Stimulated activated CD8-positive, alpha-beta memory T cell treated with anti-CD3 and anti-CD28 coated beads, Interleukin-7, amount 100 ng/mL, for 4 hours (primary cell): ENCODE measurements around the gene SLC24A4.

Experiments used
- DNase-seq, 2 donors: peaks; one replicate each; pipeline ENCODE4 v3.0.0-alpha.2; 2020; ENCODE audit warnings: low read depth in 2 of 2

Gene SLC24A4

DNA sequence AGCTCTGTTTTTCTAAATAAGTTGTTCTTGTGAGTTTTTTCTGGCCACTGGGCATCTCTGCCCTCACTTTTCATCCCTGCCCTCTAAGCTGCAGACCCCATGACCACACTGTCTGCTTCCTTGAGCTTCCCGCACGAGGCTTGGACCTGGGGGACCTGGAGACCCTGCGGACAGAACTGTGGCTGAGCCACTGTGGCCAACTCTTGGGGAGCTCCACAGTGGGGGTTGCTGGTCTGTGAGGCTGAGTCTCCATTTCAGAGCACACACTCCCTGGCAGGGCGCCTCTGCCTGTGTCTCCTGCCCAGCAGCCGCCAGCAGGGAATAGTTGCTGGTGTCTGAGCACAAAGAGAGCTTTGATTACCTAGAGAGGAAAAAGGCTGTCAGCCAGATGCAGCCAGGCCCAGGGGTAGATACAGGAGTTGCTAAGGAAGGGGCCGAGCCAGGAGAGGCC lies 177.6 kb downstream of the SLC24A4 start:
- DNase-seq: no peak

DNA sequence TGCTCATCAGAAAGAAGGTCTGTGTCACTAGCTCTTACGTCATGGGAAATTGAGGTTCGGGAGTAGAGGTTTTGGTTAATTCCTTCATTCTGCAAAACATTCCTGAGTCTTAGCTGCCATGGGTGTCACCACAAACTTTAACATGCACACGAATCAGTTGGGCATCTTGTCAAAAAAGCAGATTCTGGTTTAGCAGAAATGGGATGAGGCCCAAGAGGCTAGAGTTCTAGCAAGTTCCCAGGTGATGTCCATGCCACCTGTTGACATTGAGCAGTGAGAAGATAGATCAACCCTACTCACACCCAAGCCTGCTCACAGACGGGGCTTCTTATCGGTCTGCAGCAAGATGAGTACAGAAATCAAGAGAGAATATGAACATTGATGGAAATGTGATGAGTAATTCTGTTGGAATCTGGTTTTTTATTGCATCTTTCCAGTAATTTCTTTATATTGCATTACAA lies 179.0 kb downstream of the SLC24A4 start:
- DNase-seq: no peak

DNA sequence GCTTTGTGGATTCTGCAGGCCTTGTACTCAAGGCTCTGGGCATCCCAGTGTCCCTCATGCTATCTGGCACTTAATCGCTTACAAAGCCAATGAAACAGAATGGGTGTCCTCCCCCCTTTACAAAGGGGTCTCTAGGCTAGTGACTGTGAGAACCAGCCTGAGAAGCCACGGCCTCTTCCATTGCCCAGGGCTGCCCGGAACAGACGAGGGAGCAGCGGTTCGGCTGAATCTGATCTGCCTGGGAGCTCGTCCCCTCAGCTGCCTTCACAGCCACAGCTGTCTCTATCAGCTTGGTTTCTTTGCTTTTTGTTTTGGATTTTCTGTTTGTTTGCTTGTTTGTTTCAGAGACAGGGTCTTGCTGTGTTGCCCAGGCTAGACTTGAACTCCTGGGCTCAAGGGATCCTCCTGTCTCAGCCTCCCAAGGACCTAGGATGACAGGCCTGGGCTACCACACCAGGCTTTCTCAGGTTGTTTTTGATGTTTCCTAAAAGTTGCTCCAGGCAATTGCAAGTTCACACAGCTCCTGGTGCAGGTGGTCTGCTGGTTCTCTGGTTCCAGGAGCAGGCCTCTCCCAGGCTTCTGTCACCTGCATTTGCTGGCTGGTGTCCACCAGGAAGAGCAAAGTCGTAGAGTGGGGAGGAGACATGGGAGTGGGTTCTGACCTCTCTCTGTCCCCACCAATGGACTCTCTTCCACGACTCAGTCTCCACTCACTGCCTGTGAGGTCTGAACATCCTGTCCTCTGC lies 179.7 kb downstream of the SLC24A4 start:
- DNase-seq: no peak

DNA sequence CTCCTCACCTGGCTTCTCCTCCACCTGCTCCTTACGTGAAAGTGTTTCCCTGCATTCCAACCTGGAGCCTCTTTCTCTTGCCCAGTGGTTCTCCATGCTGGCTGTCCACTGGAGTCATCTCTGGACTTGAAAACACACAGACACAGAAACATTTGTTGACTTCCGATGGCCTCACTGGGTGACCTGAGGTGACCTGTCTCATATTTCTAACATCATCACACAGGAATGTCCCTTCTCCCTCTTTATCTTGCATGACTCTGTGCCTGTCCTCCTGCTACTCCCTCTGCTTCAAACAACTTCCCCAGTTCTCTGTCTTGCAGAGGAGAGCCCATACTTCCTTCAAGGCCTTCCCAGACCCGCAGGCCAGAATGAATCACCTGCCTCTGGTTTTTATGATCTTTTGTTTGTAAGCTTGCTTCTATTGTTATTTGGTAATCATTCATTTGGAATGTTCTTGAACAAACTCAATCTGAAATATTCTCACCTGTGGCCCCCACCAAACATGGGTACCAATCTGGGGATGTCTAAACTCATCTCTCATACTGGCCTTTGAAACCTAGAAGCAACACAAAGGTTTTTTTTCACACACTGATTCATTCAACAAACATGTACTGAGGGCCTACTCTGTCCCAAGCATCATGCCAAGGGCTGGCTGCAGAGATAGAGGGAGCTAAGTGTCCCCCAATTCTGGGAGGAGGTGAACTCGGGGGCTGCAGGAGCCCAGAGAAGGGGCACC lies 181.0 kb downstream of the SLC24A4 start:
- DNase-seq: no peak

DNA sequence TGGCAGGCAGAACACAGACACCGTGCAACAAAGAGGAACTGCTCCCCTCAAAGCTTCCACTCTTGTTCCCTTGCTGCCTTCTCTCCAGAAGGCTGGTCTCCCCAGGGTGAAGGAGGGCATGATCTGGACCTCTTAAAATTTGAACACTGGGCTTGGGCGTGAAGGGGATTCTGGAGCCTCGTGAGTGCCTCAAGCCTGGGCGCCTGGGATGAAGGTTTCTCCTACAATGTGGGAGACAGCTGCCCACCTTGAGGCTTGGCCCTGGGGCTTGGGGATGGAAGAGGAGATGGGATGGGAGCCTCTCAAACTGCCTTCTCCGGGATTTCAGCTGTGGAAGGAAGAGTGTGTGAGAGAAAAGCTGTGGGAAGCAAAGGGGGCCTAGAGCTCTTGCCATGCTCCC lies 182.9 kb downstream of the SLC24A4 start:
- no peak for DNase-seq

DNA sequence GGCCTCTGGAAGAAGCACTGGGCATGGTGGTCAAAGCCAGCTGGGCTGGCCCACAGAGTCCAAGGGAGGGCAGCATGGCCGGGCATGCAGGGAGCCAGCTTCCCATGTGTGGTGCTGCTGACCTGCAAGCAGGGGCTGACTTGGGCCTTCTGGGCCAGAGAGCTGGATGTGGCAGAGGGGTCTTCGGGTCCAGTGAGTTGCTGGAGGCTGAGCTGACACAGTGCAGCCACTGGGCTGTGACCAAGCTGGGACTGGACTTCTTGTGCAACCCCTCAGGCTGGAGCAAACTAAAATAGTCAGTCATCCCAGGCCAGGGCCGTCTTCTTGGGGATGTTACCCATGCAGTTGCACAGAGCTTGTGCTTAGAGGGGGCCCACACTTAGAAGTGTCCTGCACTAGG lies 183.3 kb downstream of the SLC24A4 start:
- DNase-seq: no peak

DNA sequence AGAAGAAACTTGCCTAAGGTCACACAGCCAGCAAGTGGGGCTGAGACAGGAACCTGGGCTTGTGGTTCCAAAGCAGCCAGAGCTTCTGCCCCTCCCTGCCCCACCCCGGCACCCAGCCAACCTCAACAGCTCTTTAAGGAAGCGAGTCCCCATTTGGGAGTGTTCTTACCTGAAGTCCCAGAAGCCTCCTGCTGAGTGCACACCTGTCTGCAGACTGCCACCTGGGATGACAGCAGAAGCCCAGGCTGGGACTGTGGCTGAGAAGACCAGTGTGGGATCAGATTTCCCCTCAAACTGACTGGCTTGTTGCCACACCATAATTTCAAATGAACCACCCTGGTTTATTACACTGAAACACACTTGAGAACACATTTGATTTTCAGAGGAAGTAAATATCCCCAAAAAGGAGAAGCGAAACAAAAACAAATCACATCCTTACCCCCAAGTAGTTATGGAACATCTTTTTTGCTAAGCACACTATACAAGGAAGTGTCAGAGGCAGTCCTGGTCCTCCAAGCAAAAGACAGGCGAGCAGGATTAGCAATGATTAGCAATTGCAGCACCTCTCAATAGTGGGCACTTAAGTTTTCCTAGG lies 184.3 kb downstream of the SLC24A4 start:
- DNase-seq: no peak

DNA sequence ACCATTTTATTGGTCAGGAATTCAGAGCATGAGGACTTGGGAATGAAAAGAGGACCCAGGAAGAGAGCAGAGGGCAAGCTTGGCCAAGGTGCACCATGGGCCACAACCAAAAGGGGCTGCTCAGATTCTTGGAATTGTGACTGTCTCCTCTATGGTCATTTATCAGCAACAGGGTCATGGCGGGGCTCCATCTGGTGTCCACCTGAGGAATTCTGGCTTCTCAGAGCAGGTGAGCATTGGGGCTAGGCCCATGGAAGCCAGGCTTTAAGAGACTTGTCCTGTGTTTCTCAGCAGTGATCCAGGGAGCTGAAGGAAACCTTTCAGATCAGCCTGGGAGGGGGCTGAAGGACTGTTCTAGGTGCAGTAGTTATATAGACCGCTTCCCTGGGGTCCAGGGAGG lies 188.0 kb downstream of the SLC24A4 start:
- no peak for DNase-seq

DNA sequence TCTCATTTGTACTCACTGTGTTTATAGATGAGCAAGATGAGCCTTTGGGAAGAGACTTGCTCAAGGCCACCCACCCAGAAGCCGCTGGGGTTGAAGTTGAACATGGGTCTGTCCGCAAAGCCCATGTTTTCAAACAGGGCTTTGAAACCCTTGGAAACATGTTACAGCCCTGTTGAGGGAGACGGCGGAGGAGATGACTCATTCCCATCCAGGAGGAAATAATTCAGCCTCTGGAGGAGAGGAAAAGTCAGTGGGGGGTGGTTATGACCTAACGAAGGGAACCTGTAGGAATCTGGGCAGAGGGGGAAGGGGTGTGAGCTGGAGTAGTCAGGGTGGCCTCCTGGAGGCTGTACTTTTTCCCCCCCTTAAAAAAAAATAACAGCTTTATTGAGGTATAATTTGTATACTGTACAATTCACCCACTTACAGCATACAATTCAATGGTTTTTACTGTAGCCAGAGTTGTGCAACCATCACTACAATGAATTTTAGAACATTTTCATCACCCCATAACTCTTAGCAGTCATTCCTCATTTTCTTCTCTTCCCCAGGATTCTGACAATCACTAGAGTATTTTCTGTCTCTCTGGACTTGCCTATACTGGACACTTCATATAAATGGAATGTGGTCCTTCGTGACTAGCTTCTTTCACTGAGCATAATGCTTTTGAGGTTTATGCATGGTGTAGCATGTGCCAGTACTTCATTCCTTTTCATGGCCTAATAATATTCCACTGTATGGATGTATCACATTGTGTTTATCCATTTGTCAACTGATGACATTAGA lies 188.7 kb downstream of the SLC24A4 start:
- DNase-seq: no peak

DNA sequence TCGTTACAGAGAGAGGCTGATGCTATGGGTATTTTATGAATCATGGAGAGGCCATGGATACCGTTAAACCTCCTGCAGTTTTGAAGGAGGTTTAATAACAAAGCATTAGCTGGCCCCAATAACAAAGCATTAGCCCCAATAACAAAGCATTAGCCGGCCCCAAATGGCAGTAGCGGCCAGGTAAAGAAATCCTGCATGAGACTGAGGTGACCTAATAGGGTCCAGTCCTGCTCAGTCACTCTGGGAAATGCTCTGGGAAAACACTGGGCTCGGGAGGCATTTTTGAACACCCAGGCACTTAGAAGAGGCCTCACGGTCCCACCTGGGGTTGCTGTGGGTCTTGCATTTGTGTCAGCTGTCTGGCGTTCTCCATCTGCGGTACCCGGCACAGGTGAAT lies 189.8 kb downstream of the SLC24A4 start:
- DNase-seq: no peak

DNA sequence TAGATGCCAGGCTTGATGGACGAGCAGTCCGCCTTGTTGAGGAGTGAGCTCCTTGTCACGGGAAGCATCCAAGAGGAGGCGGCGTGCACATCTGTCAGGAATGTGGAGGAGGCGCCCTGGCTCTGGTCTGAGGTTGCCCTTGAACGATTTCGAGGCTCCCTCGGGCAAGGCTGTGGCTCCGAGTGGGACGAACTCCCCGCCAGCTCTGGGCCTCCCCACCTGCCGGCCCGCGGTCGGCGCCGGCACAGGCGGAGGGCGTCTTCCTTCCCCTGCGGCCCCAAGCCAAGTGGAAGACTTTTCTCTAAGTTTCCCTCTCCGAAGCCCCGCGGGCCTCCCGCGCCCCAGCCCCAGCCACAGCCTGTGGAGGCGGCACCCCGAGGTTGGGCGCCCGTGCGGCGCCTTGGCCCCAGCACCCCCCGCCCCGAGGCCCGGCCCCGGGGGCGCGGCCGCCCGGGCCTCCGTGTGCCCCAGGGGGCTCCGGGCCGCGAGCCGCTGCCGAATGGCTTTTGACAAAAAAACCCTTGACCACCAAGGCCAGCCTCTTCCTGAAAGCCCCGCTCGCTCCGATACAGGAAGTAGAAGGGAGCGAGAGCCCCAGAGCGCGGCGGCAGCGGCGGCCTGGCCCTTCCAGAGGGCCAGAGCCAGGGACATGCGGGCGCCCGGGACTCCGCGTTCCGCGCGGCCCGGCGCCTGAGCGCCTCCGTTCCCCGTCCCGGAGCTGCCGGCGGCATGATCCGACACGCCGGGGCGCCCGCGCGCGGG lies 190.4 kb downstream of the SLC24A4 start, which contains the start of gene RIN3:
RIN3 (plus strand) TSS at position 578 of the 762 bp plus-strand sequence; CDS start at position 730, 152 bp downstream.
- DNase-seq: peak in 1 of 2 donors; percentile 57

DNA sequence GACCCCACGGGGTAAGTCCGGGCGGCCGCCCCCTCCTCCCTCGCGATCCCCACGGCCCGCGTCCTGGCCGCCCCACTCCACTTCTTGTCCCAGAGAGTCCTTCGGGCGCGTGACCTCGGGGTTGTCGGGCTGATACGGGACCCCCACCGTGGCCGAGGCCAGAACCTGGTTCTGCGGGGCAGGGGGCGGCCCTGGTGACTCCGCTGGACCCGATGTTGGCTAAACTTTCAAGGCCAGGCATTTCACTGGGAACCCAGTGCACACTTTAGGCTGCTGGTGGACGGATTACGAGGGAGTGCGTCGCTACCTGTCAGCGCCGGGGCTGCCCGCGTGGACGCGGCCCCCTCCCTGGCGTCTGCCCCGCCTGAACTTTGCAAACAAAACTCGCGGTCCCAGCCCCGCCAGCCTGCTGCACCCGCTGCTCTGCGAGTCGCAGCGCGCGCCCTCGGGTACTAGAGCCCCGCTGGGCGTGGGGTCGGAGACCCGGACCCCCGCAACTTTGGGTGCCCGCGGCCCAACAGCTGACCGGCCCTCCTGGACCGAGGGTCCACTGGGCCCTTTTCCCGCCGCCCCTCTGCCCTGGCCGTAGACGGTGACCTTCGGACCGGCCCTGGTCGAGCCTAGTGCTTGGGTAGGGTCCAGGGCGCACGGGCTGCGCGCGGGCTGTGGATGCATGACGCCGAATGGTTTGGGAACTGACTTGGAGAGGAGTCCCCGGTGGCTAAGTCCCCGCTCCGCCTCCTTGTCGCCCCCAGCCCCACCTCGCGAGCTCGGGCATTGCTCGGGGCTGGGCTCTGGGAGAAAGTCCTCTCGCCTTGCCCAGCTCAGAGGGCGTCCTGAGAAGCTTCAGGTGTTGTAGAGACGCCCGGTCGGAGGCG lies 191.2 kb downstream of the SLC24A4 start:
- DNase-seq: peak in 1 of 2 donors; percentile 53

DNA sequence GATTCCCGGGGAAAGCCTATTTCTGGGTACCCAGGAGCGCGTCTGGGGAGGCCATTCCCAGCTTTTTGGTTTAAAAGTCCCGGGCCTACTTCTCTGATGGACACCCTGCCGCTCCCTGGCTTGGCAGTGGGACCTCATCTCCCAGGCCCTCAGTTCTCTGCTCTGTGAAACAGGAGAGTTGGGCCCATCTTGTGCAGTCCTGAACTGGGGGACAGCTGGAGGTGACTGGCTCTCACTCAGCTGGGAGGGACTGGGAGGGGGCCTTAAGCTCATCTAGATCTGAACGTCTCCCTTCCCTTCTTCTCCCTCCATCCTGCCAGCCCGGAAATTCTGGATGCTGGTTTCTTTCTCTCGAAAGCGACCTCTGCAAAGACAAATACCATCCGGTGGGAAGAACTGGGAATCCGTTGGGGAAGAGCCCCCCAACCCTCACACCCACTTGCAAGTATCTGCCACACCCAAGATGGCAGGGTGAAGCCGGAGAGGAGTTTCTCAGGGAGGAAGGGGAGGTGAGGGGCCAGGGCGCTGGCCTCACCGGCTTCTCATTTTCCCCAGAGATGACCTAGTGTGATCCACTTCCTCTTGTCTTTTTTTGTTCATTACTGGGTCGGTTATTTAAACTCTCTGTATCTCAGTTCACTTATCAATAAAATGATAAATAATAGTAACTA lies 192.0 kb downstream of the SLC24A4 start:
- DNase-seq: no peak

DNA sequence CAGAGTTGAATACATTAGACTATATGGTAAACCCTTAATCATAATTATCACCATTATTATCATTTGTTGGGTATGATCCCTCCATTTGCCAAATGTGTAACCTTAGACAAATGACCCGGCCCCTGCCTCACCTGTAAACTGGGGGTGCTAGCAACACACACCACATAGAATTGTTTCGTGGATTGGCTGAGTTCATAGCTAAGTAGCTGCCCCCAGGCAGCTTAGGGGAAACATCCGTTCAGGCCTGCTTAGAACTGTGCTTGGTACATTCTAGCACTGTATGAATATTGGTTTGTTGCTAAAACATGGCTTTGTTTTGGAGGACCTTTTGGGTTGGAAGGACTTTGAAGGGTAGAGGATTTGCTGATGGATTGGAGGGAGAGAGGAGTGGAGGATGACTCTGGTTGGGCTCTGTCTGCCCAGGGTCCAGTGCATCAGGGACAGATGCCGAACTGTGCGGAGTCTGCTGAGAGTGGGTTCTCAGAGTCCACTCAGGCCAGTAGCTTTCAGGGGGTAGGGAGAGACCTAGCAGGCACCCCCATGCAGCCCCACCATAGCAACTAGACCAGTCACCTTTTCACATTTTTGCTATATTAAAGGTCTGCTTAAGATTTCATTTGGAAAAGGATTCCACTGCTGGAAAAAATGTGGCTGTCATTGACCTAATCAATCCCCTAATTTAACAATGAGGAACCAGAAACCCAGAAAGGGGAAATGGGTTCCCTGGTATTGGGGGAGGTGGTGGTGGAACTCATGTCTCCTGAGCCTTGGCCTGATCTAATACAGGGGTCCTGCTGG lies 192.8 kb downstream of the SLC24A4 start:
- no peak for DNase-seq

DNA sequence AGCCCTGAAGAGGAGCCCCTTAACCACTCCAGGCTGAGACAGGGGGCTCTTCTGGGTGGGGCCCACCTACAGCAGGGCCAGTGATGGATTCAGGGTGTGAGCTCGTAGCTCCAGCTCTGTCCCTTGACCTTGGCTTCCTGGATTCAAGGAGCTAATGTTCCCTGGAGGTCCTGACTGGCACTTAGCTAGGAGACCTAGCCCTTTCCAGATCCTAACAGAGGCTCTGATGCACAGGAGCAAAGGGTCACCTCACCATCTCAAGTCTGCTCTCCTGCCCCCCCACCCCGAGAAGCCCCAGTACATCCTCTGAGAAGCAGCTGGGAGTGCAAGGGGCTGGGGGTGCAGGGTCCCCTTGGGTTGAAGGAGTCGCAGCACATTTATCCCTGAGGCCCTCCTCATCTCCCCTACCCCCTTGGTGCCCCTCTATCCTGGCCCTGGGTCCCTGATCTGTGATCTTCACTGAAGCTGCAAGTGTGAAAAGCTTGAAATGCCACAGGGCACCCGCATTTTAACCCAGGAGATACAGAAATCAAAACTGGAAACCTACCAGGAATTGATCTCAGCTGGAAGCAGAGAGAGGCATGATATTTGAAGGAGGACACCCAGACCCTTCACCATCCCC lies 193.5 kb downstream of the SLC24A4 start:
- no peak for DNase-seq

DNA sequence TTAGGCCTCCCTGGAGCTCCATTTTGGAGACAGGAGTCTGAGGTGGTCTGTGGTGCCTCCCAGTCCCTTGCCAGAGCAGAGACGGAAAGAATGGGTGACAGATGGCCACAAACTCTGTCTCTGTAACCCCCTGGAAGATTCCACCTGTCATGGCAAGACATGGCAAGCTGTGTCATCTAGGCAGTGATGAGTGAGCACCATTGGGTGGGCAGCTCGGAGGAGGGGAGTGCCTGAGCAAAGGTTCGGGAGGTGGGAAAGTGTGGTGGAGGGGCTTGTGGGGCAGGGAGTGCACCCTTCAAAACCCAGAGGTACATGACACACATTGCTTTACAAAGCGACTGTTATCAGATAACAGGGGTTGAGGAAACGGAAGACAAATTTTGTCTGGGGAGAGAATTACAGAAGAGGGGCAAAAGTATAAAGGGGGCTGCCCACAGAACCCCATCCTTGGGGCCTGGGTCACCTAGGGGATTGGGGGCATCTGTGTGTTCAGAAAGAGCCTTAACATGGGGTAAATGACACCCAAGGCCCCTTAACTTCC lies 194.1 kb downstream of the SLC24A4 start:
- DNase-seq: peak; percentile 71 to 75

DNA sequence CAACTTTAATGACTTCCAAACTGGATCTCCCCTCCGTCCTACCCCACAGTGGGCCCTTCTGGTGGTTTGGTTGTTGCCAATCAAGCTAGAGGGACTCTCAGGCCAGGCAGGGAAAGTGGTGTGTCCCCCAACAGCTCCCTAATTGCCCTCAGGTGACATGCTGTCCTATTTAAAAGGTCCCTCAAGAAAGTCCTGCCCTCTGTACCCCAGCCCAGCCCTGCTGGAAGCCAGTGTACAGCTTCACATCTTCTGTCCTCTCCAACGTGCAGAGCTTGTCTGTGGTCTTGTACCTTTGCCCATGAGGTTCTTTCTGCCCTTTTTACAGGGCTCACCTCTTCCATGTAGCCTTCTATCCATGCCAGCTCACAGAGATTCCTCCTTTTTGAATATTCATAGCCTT lies 194.8 kb downstream of the SLC24A4 start:
- no peak for DNase-seq
